ENCODE results near the gene PLPP2. TPM values are rescaled to one million over a fixed set of nuclear protein-coding genes. Genes with fewer than 3 reads are reported as not detected.
A peak's percentile ranks its signal among the peaks of the same experiment; 100 is the strongest.
"Not testable (repeated sequence)": the region's sequence is repeated elsewhere in the genome, so short reads cannot be mapped to it uniquely, and the experiment has no call there.

PLPP2 gene
- total RNA-seq, 1 experiment from 2014 or later = 98.2 TPM

- peak; percentile 90 for DNase-seq
- Histone ChIP-seq H3K4me3 (ENCODE audit: insufficient read depth, low read depth, low read length) (no peak overlapping the region), H3K27me3 (ENCODE audit: control insufficient read depth, insufficient read depth, low read length) (no peaks in the 10 kb centered on the region), H3K36me3 (replicated peaks; ENCODE audit: control insufficient read depth, insufficient read depth, low read length) (peaks cover 6% of the 10 kb centered on the region)
Observed at GRCh38 chr19:277581-278165, 13.5 kb downstream of the PLPP2 start.

GRCh38 chr19:277131-277530 is 14.1 kb downstream of the PLPP2 start:
- Histone ChIP-seq H3K4me3 (ENCODE audit: insufficient read depth, low read depth, low read length) (no peak overlapping the region), H3K27me3 (ENCODE audit: control insufficient read depth, insufficient read depth, low read length) (no peaks in the 10 kb centered on the region), H3K36me3 (replicated peaks; ENCODE audit: control insufficient read depth, insufficient read depth, low read length) (peaks cover 4% of the 10 kb centered on the region)
- peak; percentile 55 for DNase-seq

GRCh38 chr19:275958-276646 is 15.1 kb downstream of the PLPP2 start:
- DNase-seq = no peak
- H3K27me3 ChIP-seq (ENCODE audit: control insufficient read depth, insufficient read depth, low read length) = no peaks in the 10 kb centered on the region

GRCh38 chr19:275000-275399 is 16.2 kb downstream of the PLPP2 start:
- Histone ChIP-seq H3K27me3 (ENCODE audit: control insufficient read depth, insufficient read depth, low read length) (no peaks in the 10 kb centered on the region), H3K36me3 (replicated peaks; ENCODE audit: control insufficient read depth, insufficient read depth, low read length) (peaks cover 4% of the 10 kb centered on the region), H3K4me3 (ENCODE audit: insufficient read depth, low read depth, low read length) (no peak overlapping the region)
- no peak for DNase-seq

More at GRCh38 chr19:275958-276646, 15.1 kb downstream of the PLPP2 start:
- H3K4me3 ChIP-seq (ENCODE audit: insufficient read depth, low read depth, low read length) = no peak overlapping the region
- H3K36me3 ChIP-seq (replicated peaks; ENCODE audit: control insufficient read depth, insufficient read depth, low read length) = peaks cover 4% of the 10 kb centered on the region

GRCh38 chr19:273393-273792 is 17.8 kb downstream of the PLPP2 start:
- Histone ChIP-seq H3K4me3 (ENCODE audit: insufficient read depth, low read depth, low read length) (no peak overlapping the region), H3K36me3 (replicated peaks; ENCODE audit: control insufficient read depth, insufficient read depth, low read length) (no peaks in the 10 kb centered on the region), H3K27me3 (ENCODE audit: control insufficient read depth, insufficient read depth, low read length) (no peaks in the 10 kb centered on the region)
- DNase-seq = no peak

GRCh38 chr19:271856-272255 is 19.3 kb downstream of the PLPP2 start:
- H3K27me3 ChIP-seq (ENCODE audit: control insufficient read depth, insufficient read depth, low read length) = peaks cover 4% of the 10 kb centered on the region
- no peaks in the 10 kb centered on the region for H3K36me3 ChIP-seq (replicated peaks; ENCODE audit: control insufficient read depth, insufficient read depth, low read length)
- no peak overlapping the region for H3K4me3 ChIP-seq (ENCODE audit: insufficient read depth, low read depth, low read length)
- DNase-seq = no peak

- peaks cover 15% of the 10 kb centered on the region for H3K27me3 ChIP-seq (ENCODE audit: control insufficient read depth, insufficient read depth, low read length)
- not testable (repeated sequence) for DNase-seq; H3K4me3 ChIP-seq (ENCODE audit: insufficient read depth, low read depth, low read length); H3K36me3 ChIP-seq (replicated peaks; ENCODE audit: control insufficient read depth, insufficient read depth, low read length)
Observed at GRCh38 chr19:270766-271318, 20.4 kb downstream of the PLPP2 start.

- H3K4me3 ChIP-seq (ENCODE audit: insufficient read depth, low read depth, low read length) = no peak overlapping the region
- H3K27me3 ChIP-seq (ENCODE audit: control insufficient read depth, insufficient read depth, low read length) = peaks cover 15% of the 10 kb centered on the region
- no peaks in the 10 kb centered on the region for H3K36me3 ChIP-seq (replicated peaks; ENCODE audit: control insufficient read depth, insufficient read depth, low read length)
- no peak for DNase-seq
Observed at GRCh38 chr19:269241-269640, 22.0 kb downstream of the PLPP2 start.

GRCh38 chr19:262125-262524 is 29.1 kb downstream of the PLPP2 start:
- peaks cover 14% of the 10 kb centered on the region for H3K27me3 ChIP-seq (ENCODE audit: control insufficient read depth, insufficient read depth, low read length)
- H3K4me3 ChIP-seq (ENCODE audit: insufficient read depth, low read depth, low read length) = no peak overlapping the region
- no peaks in the 10 kb centered on the region for H3K36me3 ChIP-seq (replicated peaks; ENCODE audit: control insufficient read depth, insufficient read depth, low read length)
- no peak for DNase-seq

- H3K36me3 ChIP-seq (replicated peaks; ENCODE audit: control insufficient read depth, insufficient read depth, low read length); DNase-seq; H3K27me3 ChIP-seq (ENCODE audit: control insufficient read depth, insufficient read depth, low read length); H3K4me3 ChIP-seq (ENCODE audit: insufficient read depth, low read depth, low read length): not testable (repeated sequence)
Observed at GRCh38 chr19:256804-257203, 34.4 kb downstream of the PLPP2 start.

- not testable (repeated sequence) for H3K36me3 ChIP-seq (replicated peaks; ENCODE audit: control insufficient read depth, insufficient read depth, low read length); DNase-seq; H3K27me3 ChIP-seq (ENCODE audit: control insufficient read depth, insufficient read depth, low read length); H3K4me3 ChIP-seq (ENCODE audit: insufficient read depth, low read depth, low read length)
Observed at GRCh38 chr19:252421-253186, 38.6 kb downstream of the PLPP2 start.

GRCh38 chr19:246551-246950 is 44.7 kb downstream of the PLPP2 start:
- DNase-seq = no peak
- H3K27me3 ChIP-seq (ENCODE audit: control insufficient read depth, insufficient read depth, low read length) = no peaks in the 10 kb centered on the region
- no peak overlapping the region for H3K4me3 ChIP-seq (ENCODE audit: insufficient read depth, low read depth, low read length)
- H3K36me3 ChIP-seq (replicated peaks; ENCODE audit: control insufficient read depth, insufficient read depth, low read length) = no peaks in the 10 kb centered on the region

- not testable (repeated sequence) for H3K4me3 ChIP-seq (ENCODE audit: insufficient read depth, low read depth, low read length); H3K27me3 ChIP-seq (ENCODE audit: control insufficient read depth, insufficient read depth, low read length); DNase-seq; H3K36me3 ChIP-seq (replicated peaks; ENCODE audit: control insufficient read depth, insufficient read depth, low read length)
Observed at GRCh38 chr19:245900-246299, 45.3 kb downstream of the PLPP2 start.

GRCh38 chr19:245457-245856 is 45.7 kb downstream of the PLPP2 start:
- Histone ChIP-seq H3K36me3 (replicated peaks; ENCODE audit: control insufficient read depth, insufficient read depth, low read length) (no peaks in the 10 kb centered on the region), H3K4me3 (ENCODE audit: insufficient read depth, low read depth, low read length) (no peak overlapping the region), H3K27me3 (ENCODE audit: control insufficient read depth, insufficient read depth, low read length) (no peaks in the 10 kb centered on the region)
- DNase-seq = no peak
